Measurements from ENCODE around the gene OR2T33. TPM values are rescaled to one million over a fixed set of nuclear protein-coding genes. Genes with fewer than 3 reads are reported as not detected.

The OR2T33 gene
- total and polyA plus RNA-seq, 9 of the 15 experiments (the other 6 are each of a cell fraction or from before 2014, with no cell fraction given): 0.06 to 0.41 (median 0.27) TPM; not detected in 6

- TF ChIP-seq, protein P1, sequence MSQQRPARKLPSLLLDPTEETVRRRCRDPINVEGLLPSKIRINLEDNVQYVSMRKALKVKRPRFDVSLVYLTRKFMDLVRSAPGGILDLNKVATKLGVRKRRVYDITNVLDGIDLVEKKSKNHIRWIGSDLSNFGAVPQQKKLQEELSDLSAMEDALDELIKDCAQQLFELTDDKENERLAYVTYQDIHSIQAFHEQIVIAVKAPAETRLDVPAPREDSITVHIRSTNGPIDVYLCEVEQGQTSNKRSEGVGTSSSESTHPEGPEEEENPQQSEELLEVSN (IDR thresholded peaks at IDR 0.05; ENCODE audit: borderline replicate concordance in 1 of 2, extremely low read depth in 1 of 2, insufficient read depth in 1 of 2, insufficient read length in 1 of 2, low read depth in 1 of 2, low read length in 1 of 2, poor library complexity in 1 of 2, severe bottlenecking in 1 of 2): no peak
- TF ChIP-seq, protein P2, sequence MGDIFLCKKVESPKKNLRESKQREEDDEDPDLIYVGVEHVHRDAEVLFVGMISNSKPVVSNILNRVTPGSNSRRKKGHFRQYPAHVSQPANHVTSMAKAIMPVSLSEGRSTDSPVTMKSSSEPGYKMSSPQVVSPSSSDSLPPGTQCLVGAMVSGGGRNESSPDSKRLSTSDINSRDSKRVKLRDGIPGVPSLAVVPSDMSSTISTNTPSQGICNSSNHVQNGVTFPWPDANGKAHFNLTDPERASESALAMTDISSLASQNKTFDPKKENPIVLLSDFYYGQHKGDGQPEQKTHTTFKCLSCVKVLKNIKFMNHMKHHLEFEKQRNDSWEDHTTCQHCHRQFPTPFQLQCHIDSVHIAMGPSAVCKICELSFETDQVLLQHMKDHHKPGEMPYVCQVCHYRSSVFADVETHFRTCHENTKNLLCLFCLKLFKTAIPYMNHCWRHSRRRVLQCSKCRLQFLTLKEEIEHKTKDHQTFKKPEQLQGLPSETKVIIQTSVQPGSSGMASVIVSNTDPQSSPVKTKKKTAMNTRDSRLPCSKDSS (IDR thresholded peaks at IDR 0.05; ENCODE audit: low read depth, partially characterized antibody): no peak
- TF ChIP-seq PHTF2 (CRISPR knock-in tag; IDR thresholded peaks at IDR 0.05): no peak
- no peak for TF ChIP-seq TFAM (CRISPR knock-in tag; conservative IDR thresholded peaks at IDR 0.05)
Observed at GRCh38 chr1:248277876-248278275, at the start of gene OR2T33 (continued).

DNA sequence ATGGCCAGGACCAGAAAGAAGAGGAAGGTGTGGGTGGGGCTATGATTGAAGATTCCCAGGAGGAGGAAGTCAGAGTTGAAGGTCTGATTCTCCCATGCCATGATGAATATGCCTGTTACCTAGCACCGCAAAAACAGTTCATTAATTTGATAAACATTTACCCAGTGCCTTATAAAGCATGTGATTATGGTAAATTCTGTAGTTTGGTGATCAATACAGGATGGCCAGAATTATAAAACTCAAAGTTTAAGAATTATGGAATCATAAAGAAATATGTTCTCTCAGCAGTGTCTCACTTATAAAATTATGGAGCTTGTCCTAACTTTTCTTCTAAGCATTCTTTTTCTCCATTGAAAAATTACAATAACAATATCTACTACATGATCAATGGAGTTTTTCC, 46.7 kb upstream of the OR2T33 start, which contains the start of gene OR2M7:
Gene OR2M7 (minus strand): TSS at position 101 of the 400 bp plus-strand sequence. CDS start 0 bp downstream, at position 101.
- Histone ChIP-seq H3K27ac (ENCODE audit: extremely low read depth, low read depth, low read length) (no peak within 1 kb of the TSS), H3K79me2 (ENCODE audit: control insufficient read depth, insufficient read depth, low read length) (no peaks in the 10 kb centered on the region), H3K36me3 (ENCODE audit: control insufficient read depth, insufficient read depth, low read length) (no peaks in the 10 kb centered on the region), H3K4me1 (replicated peaks in 1 of 2; ENCODE audit: control insufficient read depth in 2 of 2, insufficient read depth in 2 of 2, low read length in 2 of 2) (no peaks in the 10 kb centered on the region), H4K20me1 (replicated peaks; ENCODE audit: control insufficient read depth, insufficient read depth, low read length) (no peaks in the 10 kb centered on the region), H2AFZ (ENCODE audit: low read depth, low read length) (no peak within 1 kb of the TSS), H3K4me3 (no peak within 1 kb of the TSS), H3K4me2 (ENCODE audit: insufficient read depth, low read length) (no peak within 1 kb of the TSS), H3K9ac (ENCODE audit: insufficient read depth in 1 of 2, low read depth in 2 of 2, low read length in 2 of 2) (no peak within 1 kb of the TSS), H3K27me3 (ENCODE audit: control insufficient read depth in 2 of 2, insufficient read depth in 2 of 2, low read length in 2 of 2) (no peaks in the 10 kb centered on the region), H3K9me3 (replicated peaks; ENCODE audit: control insufficient read depth, insufficient read depth, low read depth, low read length) (no peaks in the 10 kb centered on the region), H3K9me1 (ENCODE audit: control insufficient read depth, insufficient read depth, low read length) (no peaks in the 10 kb centered on the region)
- intact Hi-C loops (cut with micrococcal nuclease): no loop called here
- FAIRE-seq: no peak
- no TSS peak for BruUV-seq (replicated peaks)
- POLR2A ChIA-PET: no interaction called here
- ATAC-seq: no peak
- WGBS (ENCODE audit: insufficient coverage, low coverage, missing lambda C conversion rate): 0% methylated on average over 1 of the region's 1 CpG
- no peak for DNase-seq (ENCODE audit: extremely low read depth in 1 of 4, low spot score in 3 of 4)
- in situ Hi-C loops (cut with MboI): no loop called here
- CTCF ChIA-PET (ENCODE audit: low intra/inter-chr PET ratio): no interaction called here
- TF ChIP-seq NFIC (IDR thresholded peaks at IDR 0.05) (no peak), BRCA1 (IDR thresholded peaks at IDR 0.05) (no peak), BRCA1 (CRISPR knock-in tag; IDR thresholded peaks at IDR 0.05) (no peak), CBFB (CRISPR knock-in tag; IDR thresholded peaks at IDR 0.05) (no peak), CBX8 (IDR thresholded peaks at IDR 0.05; ENCODE audit: borderline replicate concordance, extremely low read depth, low read depth, low read length, poor library complexity, severe bottlenecking) (no peak), MAFG (tag; conservative IDR thresholded peaks at IDR 0.05) (no peak), MXI1 (IDR thresholded peaks at IDR 0.05; ENCODE audit: low read depth, low read length) (no peak), KHSRP (IDR thresholded peaks at IDR 0.05) (no peak), RBM34 (IDR thresholded peaks at IDR 0.05; ENCODE audit: borderline replicate concordance, insufficient read depth, low read length) (no peak), SIX5 (IDR thresholded peaks at IDR 0.05; ENCODE audit: borderline replicate concordance in 1 of 2, insufficient read depth in 1 of 2, low read depth in 1 of 2, low read length in 2 of 2) (no peak)
- TF ChIP-seq, protein P3, sequence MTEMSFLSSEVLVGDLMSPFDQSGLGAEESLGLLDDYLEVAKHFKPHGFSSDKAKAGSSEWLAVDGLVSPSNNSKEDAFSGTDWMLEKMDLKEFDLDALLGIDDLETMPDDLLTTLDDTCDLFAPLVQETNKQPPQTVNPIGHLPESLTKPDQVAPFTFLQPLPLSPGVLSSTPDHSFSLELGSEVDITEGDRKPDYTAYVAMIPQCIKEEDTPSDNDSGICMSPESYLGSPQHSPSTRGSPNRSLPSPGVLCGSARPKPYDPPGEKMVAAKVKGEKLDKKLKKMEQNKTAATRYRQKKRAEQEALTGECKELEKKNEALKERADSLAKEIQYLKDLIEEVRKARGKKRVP (CRISPR knock-in tag; IDR thresholded peaks at IDR 0.05): no peak
- TF ChIP-seq, protein P4, sequence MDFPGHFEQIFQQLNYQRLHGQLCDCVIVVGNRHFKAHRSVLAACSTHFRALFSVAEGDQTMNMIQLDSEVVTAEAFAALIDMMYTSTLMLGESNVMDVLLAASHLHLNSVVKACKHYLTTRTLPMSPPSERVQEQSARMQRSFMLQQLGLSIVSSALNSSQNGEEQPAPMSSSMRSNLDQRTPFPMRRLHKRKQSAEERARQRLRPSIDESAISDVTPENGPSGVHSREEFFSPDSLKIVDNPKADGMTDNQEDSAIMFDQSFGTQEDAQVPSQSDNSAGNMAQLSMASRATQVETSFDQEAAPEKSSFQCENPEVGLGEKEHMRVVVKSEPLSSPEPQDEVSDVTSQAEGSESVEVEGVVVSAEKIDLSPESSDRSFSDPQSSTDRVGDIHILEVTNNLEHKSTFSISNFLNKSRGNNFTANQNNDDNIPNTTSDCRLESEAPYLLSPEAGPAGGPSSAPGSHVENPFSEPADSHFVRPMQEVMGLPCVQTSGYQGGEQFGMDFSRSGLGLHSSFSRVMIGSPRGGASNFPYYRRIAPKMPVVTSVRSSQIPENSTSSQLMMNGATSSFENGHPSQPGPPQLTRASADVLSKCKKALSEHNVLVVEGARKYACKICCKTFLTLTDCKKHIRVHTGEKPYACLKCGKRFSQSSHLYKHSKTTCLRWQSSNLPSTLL (IDR thresholded peaks at IDR 0.05): no peak

Measured in K562 (cell line).